GM23338 (cell line): Measurements from ENCODE around the gene CACNA1H.

Source experiments
- CREB1 ChIP-seq: fragments of 250-450 bp; sonication (Bioruptor Pico); IDR thresholded peaks from 2 replicates; pipeline ENCODE4 v1.5.0; 2020; ENCODE audit warnings: low read depth, mild to moderate bottlenecking, moderate library complexity
- CTCF ChIP-seq, 2 experiments: fragments of 200-600 bp in 1 of 2; sonication (generic) in 1 of 2; conservative IDR thresholded peaks; 2 replicates each; pipeline versions ENCODE4 v1.5.1 to v1.6.1; 2016 to 2017; ENCODE audit warnings: antibody characterized with exemption in 2 of 2, low read depth in 2 of 2, mild to moderate bottlenecking in 2 of 2, moderate library complexity in 1 of 2
- EZH2 ChIP-seq: fragments of 200-600 bp; sonication (generic); IDR thresholded peaks from one replicate; pipeline ENCODE4 v1.8.0; 2017; ENCODE audit warnings: antibody characterized with exemption, mild to moderate bottlenecking, low read depth; ENCODE audit not compliant: unreplicated experiment
- EZH2phosphoT487 ChIP-seq: fragments of 200-600 bp; sonication (generic); IDR thresholded peaks from one replicate; pipeline ENCODE4 v1.8.1; 2018; ENCODE audit warnings: antibody characterized with exemption; ENCODE audit not compliant: unreplicated experiment
- JUNB ChIP-seq: IDR thresholded peaks from one replicate; pipeline ENCODE4 v1.6.1; 2016; ENCODE audit warnings: antibody characterized with exemption; ENCODE audit not compliant: unreplicated experiment
- POLR2AphosphoS5 ChIP-seq: IDR thresholded peaks from 2 replicates; pipeline ENCODE4 v1.6.1; 2016; ENCODE audit warnings: antibody characterized with exemption, low read depth
- TF ChIP-seq, protein P1 (sequence below): IDR thresholded peaks from one replicate; pipeline ENCODE4 v1.6.1; 2018; ENCODE audit warnings: antibody characterized with exemption; ENCODE audit not compliant: unreplicated experiment

DNA sequence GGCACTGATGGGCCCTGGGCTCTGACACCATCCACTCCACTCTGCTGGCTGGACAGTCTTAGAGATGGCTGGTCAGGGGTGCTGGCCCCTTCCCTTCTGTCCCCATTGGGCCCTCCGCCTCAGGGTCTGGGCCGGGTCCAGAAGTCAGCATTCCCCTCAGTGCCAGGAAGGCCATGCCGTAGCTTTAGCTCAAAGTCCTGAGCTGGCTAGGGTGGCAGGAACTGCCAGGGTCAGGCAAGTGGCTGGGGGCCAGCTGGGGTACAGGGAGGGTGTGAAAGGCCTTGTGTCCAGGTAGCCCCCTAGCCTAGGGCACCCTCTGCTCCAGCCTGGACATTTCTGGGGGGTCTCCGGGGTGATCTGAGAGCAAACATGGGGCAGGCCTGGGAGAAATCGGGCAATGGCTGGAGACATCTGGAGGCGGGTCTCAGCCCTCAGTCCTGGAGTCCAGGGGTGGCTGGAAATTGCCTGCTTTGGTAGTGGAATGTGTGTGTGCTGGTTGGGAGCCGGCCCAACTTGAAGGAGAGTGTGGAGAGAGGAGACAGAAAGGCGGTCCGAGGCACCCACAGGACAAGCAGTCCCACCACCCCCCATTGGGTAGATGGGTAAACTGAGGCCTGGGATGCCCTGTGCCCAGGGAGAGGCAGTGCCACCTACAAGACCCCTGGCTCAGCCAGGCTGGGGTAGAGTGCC is 39.6 kb downstream of the CACNA1H start:
- TF ChIP-seq CTCF (conservative IDR thresholded peaks at IDR 0.05; ENCODE audit: low read depth in 2 of 2) (no peak), JUNB (no peak), POLR2AphosphoS5 (no peak), CREB1 (CRISPR knock-in tag) (no peak), EZH2phosphoT487 (no peak), EZH2 (no peak)
- TF ChIP-seq, protein P1, sequence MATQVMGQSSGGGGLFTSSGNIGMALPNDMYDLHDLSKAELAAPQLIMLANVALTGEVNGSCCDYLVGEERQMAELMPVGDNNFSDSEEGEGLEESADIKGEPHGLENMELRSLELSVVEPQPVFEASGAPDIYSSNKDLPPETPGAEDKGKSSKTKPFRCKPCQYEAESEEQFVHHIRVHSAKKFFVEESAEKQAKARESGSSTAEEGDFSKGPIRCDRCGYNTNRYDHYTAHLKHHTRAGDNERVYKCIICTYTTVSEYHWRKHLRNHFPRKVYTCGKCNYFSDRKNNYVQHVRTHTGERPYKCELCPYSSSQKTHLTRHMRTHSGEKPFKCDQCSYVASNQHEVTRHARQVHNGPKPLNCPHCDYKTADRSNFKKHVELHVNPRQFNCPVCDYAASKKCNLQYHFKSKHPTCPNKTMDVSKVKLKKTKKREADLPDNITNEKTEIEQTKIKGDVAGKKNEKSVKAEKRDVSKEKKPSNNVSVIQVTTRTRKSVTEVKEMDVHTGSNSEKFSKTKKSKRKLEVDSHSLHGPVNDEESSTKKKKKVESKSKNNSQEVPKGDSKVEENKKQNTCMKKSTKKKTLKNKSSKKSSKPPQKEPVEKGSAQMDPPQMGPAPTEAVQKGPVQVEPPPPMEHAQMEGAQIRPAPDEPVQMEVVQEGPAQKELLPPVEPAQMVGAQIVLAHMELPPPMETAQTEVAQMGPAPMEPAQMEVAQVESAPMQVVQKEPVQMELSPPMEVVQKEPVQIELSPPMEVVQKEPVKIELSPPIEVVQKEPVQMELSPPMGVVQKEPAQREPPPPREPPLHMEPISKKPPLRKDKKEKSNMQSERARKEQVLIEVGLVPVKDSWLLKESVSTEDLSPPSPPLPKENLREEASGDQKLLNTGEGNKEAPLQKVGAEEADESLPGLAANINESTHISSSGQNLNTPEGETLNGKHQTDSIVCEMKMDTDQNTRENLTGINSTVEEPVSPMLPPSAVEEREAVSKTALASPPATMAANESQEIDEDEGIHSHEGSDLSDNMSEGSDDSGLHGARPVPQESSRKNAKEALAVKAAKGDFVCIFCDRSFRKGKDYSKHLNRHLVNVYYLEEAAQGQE = no peak
